COR-L47 (cell line): ENCODE results near the gene TMEM217.

ENCODE experiments used
- DNase-seq: peaks from one replicate; lab custom pipeline; 2025; lab: John Stamatoyannopoulos, UW

The TMEM217 gene

DNA sequence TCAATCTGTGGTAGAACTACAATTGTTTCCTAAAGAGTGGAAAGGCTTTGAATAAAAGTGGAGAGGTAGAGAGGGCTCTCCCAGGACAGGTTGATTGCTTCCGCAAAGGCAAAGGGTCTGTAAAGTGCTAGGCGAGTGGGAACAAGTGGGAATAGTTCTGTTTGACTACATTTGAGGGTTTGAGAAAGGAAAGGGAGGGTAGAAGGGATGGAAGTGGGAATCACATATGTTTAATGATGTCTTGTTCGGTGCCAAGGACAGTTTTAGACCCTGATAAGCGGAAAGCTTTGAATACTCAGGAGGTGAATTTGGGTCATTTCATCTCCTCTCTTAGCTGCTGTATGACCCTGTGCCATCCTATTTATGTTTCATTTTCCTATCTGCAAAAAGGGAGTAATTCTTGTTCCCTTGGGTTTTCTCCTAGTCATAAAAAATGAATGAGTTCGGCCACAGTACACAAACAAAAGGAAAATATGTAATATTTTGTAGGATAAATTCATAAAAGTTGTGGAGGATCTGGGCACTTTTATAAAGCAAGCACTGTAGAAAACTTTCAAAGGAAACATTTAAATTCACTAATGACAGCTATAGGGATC lies 89.7 kb downstream of the TMEM217 start:
- DNase-seq: no peak

DNA sequence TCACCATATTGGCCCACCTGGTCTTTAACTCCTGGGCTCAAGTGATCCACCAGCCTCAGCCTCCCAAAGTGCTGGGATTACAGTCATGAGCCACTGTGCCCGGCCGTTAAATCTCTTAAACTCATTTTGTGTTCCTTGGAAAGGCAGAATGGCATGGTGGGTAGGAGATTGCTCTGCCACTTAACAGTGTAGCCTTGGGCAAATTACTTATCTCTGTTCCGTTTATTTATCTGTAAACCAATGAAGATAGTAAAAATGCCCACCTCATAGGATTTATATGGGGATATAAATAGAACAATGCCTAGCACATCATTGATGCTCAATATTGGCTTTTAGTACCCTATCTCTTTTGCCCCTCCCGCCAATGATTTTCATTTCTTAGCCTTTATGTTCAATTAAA lies 95.2 kb downstream of the TMEM217 start:
- no peak for DNase-seq
